Pancreas (tissue), 10 donors: ENCODE results near the gene IGFBP3. TPM values are rescaled to one million over a fixed set of nuclear protein-coding genes. Genes with fewer than 3 reads are reported as not detected.

ENCODE experiments used
- ATAC-seq, 4 donors: fragments of 200-7000 bp; cut with Tn5 transposase; one replicate each; pipeline versions ENCODE4 v1.8.0 to v1.9.1; 2020; ENCODE audit warnings: mild to moderate bottlenecking in 4 of 4, moderate library complexity in 4 of 4
- DNase-seq, 6 donors: peaks; one replicate each; pipeline ENCODE4 v3.0.0-alpha.2; 2020
- FAIRE-seq: peaks from 2 replicates; lab custom pipeline; 2012; peaks lifted over from hg19 to GRCh38; lab: Jason Lieb, UNC
- H3K27ac ChIP-seq, 4 donors: fragments of 200-600 bp; sonication (generic); 1 replicate in 3 of 4; 2 replicates in 1 of 4; pipeline versions ENCODE4 v1.5.0 to v1.8.0; 2020
- H3K27me3 ChIP-seq, 4 donors: fragments of 200-600 bp; one replicate each; pipeline ENCODE4 v1.8.0; 2021
- H3K36me3 ChIP-seq, 3 donors: fragments of 200-600 bp; sonication (generic) in 1 of 3; one replicate each; pipeline versions ENCODE4 v1.5.0 to v1.8.0; 2020 to 2021
- H3K4me1 ChIP-seq, 3 donors: fragments of 200-600 bp; one replicate each; pipeline ENCODE4 v1.8.0; 2021
- H3K4me3 ChIP-seq, 4 donors: fragments of 200-600 bp; sonication (generic) in 2 of 4; one replicate each; pipeline versions ENCODE4 v1.5.0 to v1.8.0; 2020 to 2021
- H3K9me3 ChIP-seq, 4 donors: fragments of 200-600 bp; one replicate each; pipeline ENCODE4 v1.8.0; 2021
- WGBS, 2 donors: extraction: QIAGEN DNeasy Blood & Tissue Kit; methylation state at CpG; one replicate each; pipeline ENCODE4 v1.1.7; 2013; 5-methylcytosine and 5-hydroxymethylcytosine counted together
- intact Hi-C, 3 donors: fragments of 100-400 bp; cut with DNase I; formaldehyde crosslinking; loops; one replicate each; pipeline versions ENCODE4 v1.11.1 to v1.14.2; 2022
- polyA plus RNA-seq, 2 donors: library from polyadenylated mRNA; stranded (reverse); fragments of 200-250 nt; gene quantifications; one replicate each; pipeline ENCODE4 v1.2.3, GENCODE V29; 2013
- total RNA-seq, 6 donors: library from RNA; stranded (reverse); fragmentation: NEBNext Ultra II Directional in 4 of 6; extraction: Animal tissue kit (Norgen Biotek cat#: 25700) in 4 of 6; gene quantifications; one replicate each; pipeline versions ENCODE4 v1.2.1 to v1.2.4, GENCODE V29; 2021 to 2023
- TF ChIP-seq, protein P1 (sequence below), 4 donors: fragments of 200-600 bp; sonication (generic) in 3 of 4; IDR thresholded peaks; one replicate each; pipeline versions ENCODE4 v1.5.0 to v1.8.0; 2021; ENCODE audit warnings: antibody characterized with exemption in 4 of 4
- donor health status: healthy with polysubstance abuse.
- donor health status: DM: no; HTN: no; CAD: no; lungs with moderate emphysema.
- donor health status: DM: no; HTN: no; CAD: no.
- donor health status: control.
- donor health status: control.
- donor health status: Bipolar disorder and iron deficiency.
- donor health status: DM: yes; HTN: yes; CAD: no.
- donor health status: DM: no; HTN: no; CAD: no.
- donor health status: DM: no; HTN: no; CAD: no.
- donor health status: DM: yes; HTN: yes; CAD: no.

The IGFBP3 gene
- total and polyA plus RNA-seq, 8 donors = 4.6 to 27.3 (median 13.1) TPM

DNA sequence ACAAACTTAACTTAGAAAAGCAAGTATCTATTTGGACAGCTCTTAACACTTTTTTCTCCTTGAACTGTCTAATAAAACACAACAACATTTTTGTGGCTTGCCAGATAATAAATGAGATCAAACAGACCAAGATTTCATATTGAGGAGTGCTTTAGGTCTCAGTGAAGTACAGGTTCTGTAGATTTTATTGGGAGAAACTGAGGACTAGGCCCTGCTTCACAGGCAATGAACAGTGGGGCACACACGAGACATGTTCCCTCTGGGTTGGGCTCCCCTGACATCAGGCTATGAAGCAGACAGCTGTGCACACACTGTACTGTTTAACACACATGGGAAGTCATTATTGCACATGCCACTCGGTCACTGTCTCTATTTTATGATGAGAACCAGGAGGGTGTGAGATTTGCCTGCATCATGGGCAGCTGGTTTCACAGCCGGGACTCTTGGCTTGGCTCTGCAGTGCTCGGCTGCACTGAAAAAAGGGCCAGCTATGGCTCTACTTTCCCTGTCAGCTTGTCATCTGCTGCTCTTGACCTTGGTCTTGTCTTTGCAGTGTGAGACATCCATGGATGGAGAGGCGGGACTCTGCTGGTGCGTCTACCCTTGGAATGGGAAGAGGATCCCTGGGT lies 28.6 kb downstream of the IGFBP3 start:
- intact Hi-C loops = no loop called here
- Histone ChIP-seq H3K27ac (no peak overlapping the region), H3K4me1 (no peaks in the 10 kb centered on the region), H3K9me3 (no peaks in the 10 kb centered on the region), H3K27me3 (peaks cover 0 to 4% (median 1%) of the 10 kb centered on the region in 4 donors), H3K36me3 (no peaks in the 10 kb centered on the region), H3K4me3 (no peak overlapping the region)
- no peak for DNase-seq
- 71 to 79% methylated on average over 6 of the region's 6 CpGs for WGBS, 2 donors
- ATAC-seq = no peak
- TF ChIP-seq, protein P1, sequence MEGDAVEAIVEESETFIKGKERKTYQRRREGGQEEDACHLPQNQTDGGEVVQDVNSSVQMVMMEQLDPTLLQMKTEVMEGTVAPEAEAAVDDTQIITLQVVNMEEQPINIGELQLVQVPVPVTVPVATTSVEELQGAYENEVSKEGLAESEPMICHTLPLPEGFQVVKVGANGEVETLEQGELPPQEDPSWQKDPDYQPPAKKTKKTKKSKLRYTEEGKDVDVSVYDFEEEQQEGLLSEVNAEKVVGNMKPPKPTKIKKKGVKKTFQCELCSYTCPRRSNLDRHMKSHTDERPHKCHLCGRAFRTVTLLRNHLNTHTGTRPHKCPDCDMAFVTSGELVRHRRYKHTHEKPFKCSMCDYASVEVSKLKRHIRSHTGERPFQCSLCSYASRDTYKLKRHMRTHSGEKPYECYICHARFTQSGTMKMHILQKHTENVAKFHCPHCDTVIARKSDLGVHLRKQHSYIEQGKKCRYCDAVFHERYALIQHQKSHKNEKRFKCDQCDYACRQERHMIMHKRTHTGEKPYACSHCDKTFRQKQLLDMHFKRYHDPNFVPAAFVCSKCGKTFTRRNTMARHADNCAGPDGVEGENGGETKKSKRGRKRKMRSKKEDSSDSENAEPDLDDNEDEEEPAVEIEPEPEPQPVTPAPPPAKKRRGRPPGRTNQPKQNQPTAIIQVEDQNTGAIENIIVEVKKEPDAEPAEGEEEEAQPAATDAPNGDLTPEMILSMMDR (IDR thresholded peaks at IDR 0.05) = no peak
- FAIRE-seq = no peak

DNA sequence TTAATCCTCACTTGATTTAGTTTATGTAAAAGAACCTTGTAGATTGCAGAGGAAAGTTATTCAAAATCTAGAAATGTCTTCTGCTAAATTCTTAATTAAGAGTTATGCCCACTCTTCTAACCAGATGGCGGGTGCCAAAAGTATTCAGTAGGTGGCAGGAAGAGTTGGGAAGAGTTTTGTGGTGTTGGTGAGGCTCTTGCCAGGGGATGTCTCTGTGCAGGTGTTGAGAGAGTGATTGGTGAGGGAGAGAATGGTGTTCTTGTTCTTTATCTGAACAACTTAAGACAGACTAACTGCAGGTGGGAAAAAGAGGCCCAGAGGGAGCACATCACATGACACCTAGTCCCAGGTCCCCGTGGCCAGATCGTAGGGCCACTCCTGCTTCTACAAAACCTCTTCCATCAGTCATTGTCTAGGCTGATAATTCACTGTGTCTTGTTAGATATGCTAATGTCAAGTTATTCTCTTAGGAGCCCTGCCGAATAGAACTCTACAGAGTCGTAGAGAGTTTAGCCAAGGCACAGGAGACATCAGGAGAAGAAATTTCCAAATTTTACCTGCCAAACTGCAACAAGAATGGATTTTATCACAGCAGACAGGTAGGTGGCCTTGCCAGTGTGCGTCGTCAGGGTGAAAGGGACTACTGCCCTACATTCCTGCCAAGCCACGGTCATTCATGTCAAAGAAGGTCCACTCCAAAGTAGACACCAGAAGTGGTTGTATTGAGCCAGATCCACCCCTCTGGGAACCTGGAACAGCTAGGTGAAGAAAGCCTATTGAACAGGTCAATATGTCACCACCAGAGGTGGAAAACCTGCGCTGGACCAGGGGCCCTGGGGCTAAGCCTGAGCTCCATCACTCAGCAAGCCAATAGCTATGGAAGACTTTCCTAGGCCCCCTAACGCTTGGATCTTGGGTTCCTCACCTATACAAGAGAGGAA lies 29.3 kb downstream of the IGFBP3 start:
- intact Hi-C loops = no loop called here
- no peak overlapping the region for H3K27ac ChIP-seq
- peaks cover 0 to 4% (median 2%) of the 10 kb centered on the region in 4 donors for H3K27me3 ChIP-seq
- H3K36me3 ChIP-seq = no peaks in the 10 kb centered on the region
- H3K4me3 ChIP-seq = no peak overlapping the region
- H3K9me3 ChIP-seq = no peaks in the 10 kb centered on the region
- WGBS, 2 donors = 63 to 73% methylated on average over 10 of the region's 10 CpGs
- no peak for ATAC-seq
- DNase-seq = no peak
- no peak for FAIRE-seq
- H3K4me1 ChIP-seq = no peaks in the 10 kb centered on the region
- TF ChIP-seq, protein P1 (IDR thresholded peaks at IDR 0.05) = no peak

DNA sequence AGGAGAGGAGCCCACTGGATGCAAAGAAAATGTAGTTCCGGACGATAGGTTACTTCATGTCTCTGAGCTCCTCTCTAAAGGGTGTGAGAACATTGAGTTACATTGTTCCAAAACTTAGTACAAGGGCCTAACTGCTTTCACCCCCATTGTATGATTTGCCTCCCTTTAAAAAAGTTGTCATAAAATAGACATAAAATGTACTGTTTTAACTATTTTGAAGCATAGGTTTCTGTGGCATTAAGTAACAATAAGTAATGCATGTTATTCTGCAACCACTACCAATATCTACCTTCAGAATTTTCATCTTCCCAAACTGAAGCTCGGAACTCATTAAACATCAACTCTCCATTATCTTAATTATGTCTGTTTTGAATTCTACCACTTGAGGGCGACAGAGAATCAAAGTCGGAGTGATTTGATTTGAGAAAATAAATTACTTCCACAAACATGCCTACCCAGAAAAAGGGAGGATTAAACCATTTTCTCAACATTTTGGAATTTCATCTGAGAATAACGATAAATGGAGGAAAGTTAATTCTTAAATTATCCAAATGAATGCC lies 30.1 kb downstream of the IGFBP3 start:
- WGBS, 2 donors = 16 to 22% methylated on average over 6 of the region's 6 CpGs
- H3K27ac ChIP-seq = no peak overlapping the region
- TF ChIP-seq, protein P1 (IDR thresholded peaks at IDR 0.05) = peak; percentile 28 to 61 (median 30)
- H3K4me3 ChIP-seq = no peak overlapping the region
- H3K9me3 ChIP-seq = no peaks in the 10 kb centered on the region
- H3K27me3 ChIP-seq = peaks cover 0 to 4% (median 2%) of the 10 kb centered on the region in 4 donors
- H3K36me3 ChIP-seq = no peaks in the 10 kb centered on the region
- intact Hi-C loops = no loop called here
- ATAC-seq = peak in 3 of 4 donors; percentile 39 to 50 (median 49)
- no peaks in the 10 kb centered on the region for H3K4me1 ChIP-seq
- no peak for DNase-seq
- FAIRE-seq = peak; percentile 93

DNA sequence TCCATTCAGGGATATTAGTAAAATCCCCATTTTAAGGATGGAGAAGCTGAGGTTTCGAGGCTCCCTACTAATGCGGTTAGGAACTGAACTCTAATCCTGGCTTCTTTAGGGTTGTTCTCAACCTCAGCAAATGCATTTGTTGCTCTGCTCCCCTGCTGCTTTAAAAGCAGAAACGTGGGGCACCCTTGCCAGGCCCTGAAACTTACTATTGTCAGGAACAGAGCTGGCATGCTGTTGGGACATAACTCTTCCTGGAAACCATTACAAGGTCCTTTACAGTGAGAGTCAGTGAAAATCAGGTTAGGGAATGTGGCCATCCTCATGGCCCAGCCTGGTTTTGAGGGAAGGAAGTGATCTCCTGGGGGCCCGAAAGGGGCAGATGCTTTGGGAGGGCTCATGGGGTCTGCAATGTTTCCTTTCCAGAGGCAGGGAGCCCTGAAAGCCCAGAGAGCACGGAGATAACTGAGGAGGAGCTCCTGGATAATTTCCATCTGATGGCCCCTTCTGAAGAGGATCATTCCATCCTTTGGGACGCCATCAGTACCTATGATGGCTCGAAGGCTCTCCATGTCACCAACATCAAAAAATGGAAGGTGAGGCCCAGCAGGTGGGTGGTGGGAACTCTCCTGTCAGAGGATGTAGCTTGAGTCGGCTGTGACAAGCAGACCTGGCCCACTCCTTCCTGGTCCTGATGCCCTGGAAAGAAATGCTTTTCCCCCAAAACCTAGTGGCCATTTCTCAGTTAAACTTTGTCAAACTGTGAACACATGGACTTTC lies 30.8 kb downstream of the IGFBP3 start:
- DNase-seq (no peak), FAIRE-seq (no peak), ATAC-seq (no peak)
- Histone ChIP-seq H3K27me3 (peaks cover 0 to 4% (median 2%) of the 10 kb centered on the region in 4 donors), H3K9me3 (no peaks in the 10 kb centered on the region), H3K36me3 (no peaks in the 10 kb centered on the region), H3K4me3 (no peak overlapping the region), H3K4me1 (no peaks in the 10 kb centered on the region), H3K27ac (no peak overlapping the region)
- intact Hi-C loops = no loop called here
- TF ChIP-seq, protein P1 (IDR thresholded peaks at IDR 0.05) = no peak
- 77 to 85% methylated on average over 8 of the region's 8 CpGs for WGBS, 2 donors
